ENCODE data around the gene DOCK2.

The DOCK2 gene

GRCh38 chr5:169810524-169810923, 173.4 kb downstream of the DOCK2 start:
- Histone ChIP-seq H3K36me3 (ENCODE audit: insufficient read depth) (no peaks in the 10 kb centered on the region), H3K4me2 (no peak overlapping the region)

GRCh38 chr5:169811023-169811422, 173.9 kb downstream of the DOCK2 start:
- Histone ChIP-seq H3K4me3 (IDR thresholded peaks at IDR 0.05; ENCODE audit: insufficient read depth, low read depth, low read length) (no peak overlapping the region), H3K79me2 (ENCODE audit: insufficient read depth, low read depth) (no peaks in the 10 kb centered on the region), H3K4me1 (ENCODE audit: low read depth, poor library complexity, severe bottlenecking) (no peaks in the 10 kb centered on the region), H3K27me3 (ENCODE audit: insufficient read depth, low read depth) (no peaks in the 10 kb centered on the region), H3K9ac (no peak overlapping the region), H2AFZ (ENCODE audit: low read depth) (no peak overlapping the region), H3K4me2 (no peak overlapping the region), H3K36me3 (ENCODE audit: insufficient read depth) (no peaks in the 10 kb centered on the region), H4K20me1 (ENCODE audit: insufficient read depth) (no peaks in the 10 kb centered on the region), H3K27ac (no peak overlapping the region)
- no peak for TF ChIP-seq CTCF (conservative IDR thresholded peaks at IDR 0.05; ENCODE audit: low read depth, low read length)

More at GRCh38 chr5:169810524-169810923, 173.4 kb downstream of the DOCK2 start:
- TF ChIP-seq CTCF (conservative IDR thresholded peaks at IDR 0.05; ENCODE audit: low read depth, low read length), result no peak
- Histone ChIP-seq H4K20me1 (ENCODE audit: insufficient read depth) (no peaks in the 10 kb centered on the region), H3K4me3 (IDR thresholded peaks at IDR 0.05; ENCODE audit: insufficient read depth, low read depth, low read length) (no peak overlapping the region), H3K4me1 (ENCODE audit: low read depth, poor library complexity, severe bottlenecking) (no peaks in the 10 kb centered on the region), H3K79me2 (ENCODE audit: insufficient read depth, low read depth) (no peaks in the 10 kb centered on the region), H3K27me3 (ENCODE audit: insufficient read depth, low read depth) (no peaks in the 10 kb centered on the region), H2AFZ (ENCODE audit: low read depth) (no peak overlapping the region), H3K27ac (no peak overlapping the region), H3K9ac (no peak overlapping the region)

DNA sequence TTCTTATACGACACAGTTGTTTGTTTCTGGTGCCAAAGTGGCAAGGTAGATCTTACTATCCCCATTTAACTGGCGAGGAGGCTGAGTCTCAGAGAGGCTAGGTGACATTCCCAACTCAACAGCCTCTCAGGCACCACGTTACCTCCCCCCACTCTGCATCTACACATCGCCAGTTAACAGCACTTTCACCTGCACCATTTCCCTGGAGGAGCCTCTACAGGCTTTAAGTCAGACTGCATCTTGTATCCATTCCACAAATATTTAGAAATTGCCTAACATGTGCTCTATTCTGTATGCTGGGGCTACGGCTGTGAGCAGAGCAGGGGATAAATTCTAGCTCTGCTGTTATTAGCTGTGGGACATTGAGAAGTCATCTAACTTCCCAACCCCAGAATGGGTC, 174.6 kb downstream of the DOCK2 start:
- H3K4me2 ChIP-seq, result no peak overlapping the region
- H3K9ac ChIP-seq, result no peak overlapping the region
- no peak for TF ChIP-seq CTCF (conservative IDR thresholded peaks at IDR 0.05; ENCODE audit: low read depth, low read length)
- no peaks in the 10 kb centered on the region for H4K20me1 ChIP-seq (ENCODE audit: insufficient read depth)
- H3K27me3 ChIP-seq (ENCODE audit: insufficient read depth, low read depth), result no peaks in the 10 kb centered on the region
- H3K4me1 ChIP-seq (ENCODE audit: low read depth, poor library complexity, severe bottlenecking), result no peaks in the 10 kb centered on the region
- no peaks in the 10 kb centered on the region for H3K36me3 ChIP-seq (ENCODE audit: insufficient read depth)
- H2AFZ ChIP-seq (ENCODE audit: low read depth), result no peak overlapping the region
- H3K79me2 ChIP-seq (ENCODE audit: insufficient read depth, low read depth), result no peaks in the 10 kb centered on the region
- H3K27ac ChIP-seq, result no peak overlapping the region
- no peak overlapping the region for H3K4me3 ChIP-seq (IDR thresholded peaks at IDR 0.05; ENCODE audit: insufficient read depth, low read depth, low read length)

GRCh38 chr5:169812786-169813185, 175.7 kb downstream of the DOCK2 start:
- Histone ChIP-seq H3K4me3 (IDR thresholded peaks at IDR 0.05; ENCODE audit: insufficient read depth, low read depth, low read length) (no peak overlapping the region), H3K27me3 (ENCODE audit: insufficient read depth, low read depth) (no peaks in the 10 kb centered on the region), H3K4me1 (ENCODE audit: low read depth, poor library complexity, severe bottlenecking) (no peaks in the 10 kb centered on the region), H3K79me2 (ENCODE audit: insufficient read depth, low read depth) (no peaks in the 10 kb centered on the region), H3K4me2 (no peak overlapping the region), H3K9ac (no peak overlapping the region), H3K36me3 (ENCODE audit: insufficient read depth) (no peaks in the 10 kb centered on the region), H3K27ac (no peak overlapping the region), H4K20me1 (ENCODE audit: insufficient read depth) (no peaks in the 10 kb centered on the region), H2AFZ (ENCODE audit: low read depth) (no peak overlapping the region)
- no peak for TF ChIP-seq CTCF (conservative IDR thresholded peaks at IDR 0.05; ENCODE audit: low read depth, low read length)

Measured in KMS-11 (cell line).